Spleen (tissue), 11 donors: Measurements from ENCODE around the gene SPACA6. TPM values are rescaled to one million over a fixed set of nuclear protein-coding genes. Genes with fewer than 3 reads are reported as not detected.

Experiments
- DNase-seq: peaks from one replicate; pipeline ENCODE4 v3.0.0-alpha.2; 2020
- H3K27ac ChIP-seq, 8 donors: fragments of 200-600 bp; sonication (generic) in 7 of 8; 1 replicate in 4 of 8; 2 replicates in 4 of 8; pipeline versions ENCODE4 v1.5.0 to v1.8.0; 2016 to 2021; ENCODE audit warnings: inconsistent platforms in 4 of 8, mild to moderate bottlenecking in 4 of 8, moderate library complexity in 1 of 8
- H3K27me3 ChIP-seq, 7 donors: fragments of 200-600 bp; sonication (generic) in 6 of 7; replicated peaks in 1 of 7; 1 replicate in 4 of 7; 2 replicates in 3 of 7; pipeline versions ENCODE4 v1.5.0 to v1.8.0; 2016 to 2021; ENCODE audit warnings: inconsistent platforms in 3 of 7, mild to moderate bottlenecking in 1 of 7
- H3K36me3 ChIP-seq, 6 donors: fragments of 200-600 bp; sonication (generic) in 5 of 6; 1 replicate in 4 of 6; 2 replicates in 2 of 6; pipeline versions ENCODE4 v1.5.0 to v1.8.0; 2016 to 2021; ENCODE audit warnings: inconsistent platforms in 2 of 6
- H3K4me1 ChIP-seq, 6 donors: fragments of 200-600 bp; sonication (generic) in 5 of 6; 1 replicate in 3 of 6; 2 replicates in 3 of 6; pipeline versions ENCODE4 v1.5.0 to v1.8.0; 2016 to 2021; ENCODE audit warnings: inconsistent platforms in 3 of 6
- H3K4me3 ChIP-seq, 8 donors: fragments of 200-600 bp; sonication (generic) in 7 of 8; 1 replicate in 4 of 8; 2 replicates in 4 of 8; pipeline versions ENCODE4 v1.5.0 to v1.8.0; 2016 to 2021; ENCODE audit warnings: inconsistent platforms in 4 of 8, mild to moderate bottlenecking in 4 of 8, moderate library complexity in 2 of 8
- H3K9me3 ChIP-seq, 8 donors: fragments of 200-600 bp; sonication (generic) in 7 of 8; 1 replicate in 4 of 8; 2 replicates in 4 of 8; pipeline versions ENCODE4 v1.5.0 to v1.8.0; 2016 to 2021; ENCODE audit warnings: inconsistent platforms in 4 of 8
- CTCF ChIP-seq, 11 experiments: fragments of 200-600 bp in 7 of 11; fragments of 450-650 bp in 4 of 11; sonication (generic) in 4 of 11; IDR thresholded peaks in 8 of 11; conservative IDR thresholded peaks in 3 of 11; 1 replicate in 7 of 11; 2 replicates in 4 of 11; pipeline versions ENCODE4 v1.4.0 to v1.8.0; 2016 to 2021; ENCODE audit warnings: antibody characterized with exemption in 11 of 11, inconsistent platforms in 4 of 11, mild to moderate bottlenecking in 1 of 11
- POLR2A ChIP-seq, 3 donors: fragments of 450-650 bp; IDR thresholded peaks; one replicate each; pipeline ENCODE4 v1.5.1; 2017; ENCODE audit warnings: antibody characterized with exemption in 3 of 3, mild to moderate bottlenecking in 1 of 3
- POLR2AphosphoS5 ChIP-seq, 3 donors: sonication (generic); formaldehyde crosslinking; IDR thresholded peaks; one replicate each; pipeline ENCODE4 v1.5.1; 2017; ENCODE audit warnings: antibody characterized with exemption in 3 of 3
- WGBS, 5 donors: extraction: QIAGEN DNeasy Blood & Tissue Kit in 3 of 5; methylation state at CpG; one replicate each; pipeline versions ENCODE4 v1.1.5 to v1.1.7; 2013 to 2018; 5-methylcytosine and 5-hydroxymethylcytosine counted together
- intact Hi-C: fragments of 100-400 bp; cut with DNase I; formaldehyde crosslinking; loops from one replicate; pipeline ENCODE4 v1.15.0; 2023; ENCODE audit warnings: low total_unique reads
- polyA plus RNA-seq, 3 donors: library from polyadenylated mRNA; stranded (reverse); fragments of 200-250 nt; gene quantifications; one replicate each; pipeline ENCODE4 v1.2.1, GENCODE V29; 2013
- total RNA-seq, 7 donors: library from RNA; depleted of rRNA in 3 of 7; stranded (reverse); fragments of >200 nt in 3 of 7; fragmentation: NEBNext Ultra II Directional in 4 of 7; extraction: Animal tissue kit (Norgen Biotek cat#: 25700) in 4 of 7; gene quantifications; one replicate each; pipeline versions ENCODE4 v1.1.0 to v1.2.1, GENCODE V29; 2016 to 2021
- donor health status: healthy with polysubstance abuse.
- donor health status: DM: no; HTN: no; CAD: no; lungs with moderate emphysema.
- donor health status: DM: no; HTN: no; CAD: no.
- donor health status: Bipolar disorder and iron deficiency.
- donor health status: healthy.
- donor health status: DM: no; HTN: no; CAD: no.
- donor health status: DM: yes; HTN: yes; CAD: no.

The SPACA6 gene
- total and polyA plus RNA-seq, 10 donors: 9.6 to 44.2 (median 20.2) TPM

- Histone ChIP-seq H3K4me3 (no peak overlapping the region), H3K9me3 (no peaks in the 10 kb centered on the region), H3K27me3 (peaks cover 0 to 6% (median 0%) of the 10 kb centered on the region in 7 donors), H3K4me1 (peaks cover 5 to 38% (median 14%) of the 10 kb centered on the region in 6 donors), H3K27ac (no peak overlapping the region), H3K36me3 (peaks cover 0 to 33% (median 7%) of the 10 kb centered on the region in 6 donors)
- no peak for DNase-seq
- WGBS, 5 donors: 87 to 93% (median 89%) methylated on average over 4 of the region's 4 CpGs
- intact Hi-C loops: no loop called here
- TF ChIP-seq POLR2AphosphoS5 (IDR thresholded peaks at IDR 0.05): peak in 1 of 3 donors; percentile 13
- TF ChIP-seq CTCF (IDR thresholded peaks at IDR 0.05 in 8 of 11, conservative IDR thresholded peaks at IDR 0.05 in 3 of 11): no peak
These were observed 15.7 kb downstream of the SPACA6 start for GRCh38 chr19:51708811-51709210.

- Histone ChIP-seq H3K27ac (no peak overlapping the region), H3K4me1 (peaks cover 5 to 34% (median 13%) of the 10 kb centered on the region in 6 donors), H3K4me3 (no peak overlapping the region), H3K9me3 (no peaks in the 10 kb centered on the region), H3K36me3 (peaks cover 0 to 33% (median 7%) of the 10 kb centered on the region in 6 donors), H3K27me3 (peaks cover 0 to 6% (median 0%) of the 10 kb centered on the region in 7 donors)
- intact Hi-C loops: no loop called here
- no peak for DNase-seq
- WGBS, 5 donors: 79 to 84% (median 83%) methylated on average over 6 of the region's 6 CpGs
- TF ChIP-seq POLR2A (IDR thresholded peaks at IDR 0.05): no peak
- TF ChIP-seq CTCF (IDR thresholded peaks at IDR 0.05 in 8 of 11, conservative IDR thresholded peaks at IDR 0.05 in 3 of 11): no peak
- TF ChIP-seq POLR2AphosphoS5 (IDR thresholded peaks at IDR 0.05): no peak
These were observed 16.4 kb downstream of the SPACA6 start for GRCh38 chr19:51709575-51709974.

- TF ChIP-seq POLR2A (IDR thresholded peaks at IDR 0.05) (no peak), CTCF (IDR thresholded peaks at IDR 0.05 in 8 of 11, conservative IDR thresholded peaks at IDR 0.05 in 3 of 11) (no peak), POLR2AphosphoS5 (IDR thresholded peaks at IDR 0.05) (no peak)
- Histone ChIP-seq H3K4me3 (no peak overlapping the region), H3K9me3 (no peaks in the 10 kb centered on the region), H3K27me3 (peaks cover 0 to 6% (median 0%) of the 10 kb centered on the region in 7 donors), H3K36me3 (peaks cover 0 to 30% (median 7%) of the 10 kb centered on the region in 6 donors), H3K27ac (no peak overlapping the region), H3K4me1 (peaks cover under 1 to 28% (median 7%) of the 10 kb centered on the region in 6 donors)
- DNase-seq: no peak
- 63 to 90% (median 82%) methylated on average over 2 of the region's 2 CpGs for WGBS, 5 donors
- intact Hi-C loops: no loop called here
These were observed 17.0 kb downstream of the SPACA6 start for GRCh38 chr19:51710163-51710562.

GRCh38 chr19:51711702-51712101, 18.6 kb downstream of the SPACA6 start:
- H3K27me3 ChIP-seq: peaks cover 0 to 19% (median 0%) of the 10 kb centered on the region in 7 donors
- DNase-seq: no peak
- peaks cover 0 to 15% (median 0%) of the 10 kb centered on the region in 6 donors for H3K4me1 ChIP-seq
- intact Hi-C loops: no loop called here
- 58 to 81% (median 79%) methylated on average over 1 of the region's 1 CpG for WGBS, 5 donors
- H3K36me3 ChIP-seq: peaks cover 0 to 14% (median 1%) of the 10 kb centered on the region in 6 donors
- H3K27ac ChIP-seq: no peak overlapping the region
- TF ChIP-seq POLR2A (IDR thresholded peaks at IDR 0.05) (no peak), CTCF (IDR thresholded peaks at IDR 0.05 in 8 of 11, conservative IDR thresholded peaks at IDR 0.05 in 3 of 11) (no peak), POLR2AphosphoS5 (IDR thresholded peaks at IDR 0.05) (no peak)
- H3K4me3 ChIP-seq: no peak overlapping the region
- H3K9me3 ChIP-seq: no peaks in the 10 kb centered on the region
